ENCODE measurements around the gene BMF.

BMF gene

DNA sequence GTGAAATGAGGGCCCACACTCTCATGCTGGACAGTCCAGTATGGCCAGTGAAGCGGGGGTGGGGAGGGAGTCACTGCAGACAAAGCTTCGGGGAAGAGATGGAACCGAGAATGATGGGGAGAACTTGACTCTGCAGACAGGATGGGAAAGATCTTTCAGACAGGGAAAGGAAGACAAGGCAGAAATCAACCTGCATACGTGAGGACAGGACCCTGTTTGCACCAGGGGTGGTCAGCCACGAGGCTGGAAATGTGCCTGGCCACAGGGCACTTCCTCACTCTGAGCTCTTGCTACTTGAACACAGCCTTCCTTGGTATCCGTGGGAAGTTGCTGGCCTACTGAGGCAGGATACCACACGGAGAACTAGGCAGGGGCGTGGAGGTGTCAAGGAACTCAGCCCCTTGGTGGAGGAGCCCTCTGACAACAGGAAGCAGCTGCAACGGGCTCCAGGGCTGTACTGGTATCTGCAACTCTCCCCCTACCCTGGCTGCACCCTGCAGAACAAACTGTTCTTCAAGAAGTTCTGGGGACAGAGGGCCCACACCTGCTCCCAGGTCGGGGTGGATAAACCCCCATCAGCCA, 60.4 kb downstream of the BMF start:
- DNase-seq (ENCODE audit: low read depth): no peak

DNA sequence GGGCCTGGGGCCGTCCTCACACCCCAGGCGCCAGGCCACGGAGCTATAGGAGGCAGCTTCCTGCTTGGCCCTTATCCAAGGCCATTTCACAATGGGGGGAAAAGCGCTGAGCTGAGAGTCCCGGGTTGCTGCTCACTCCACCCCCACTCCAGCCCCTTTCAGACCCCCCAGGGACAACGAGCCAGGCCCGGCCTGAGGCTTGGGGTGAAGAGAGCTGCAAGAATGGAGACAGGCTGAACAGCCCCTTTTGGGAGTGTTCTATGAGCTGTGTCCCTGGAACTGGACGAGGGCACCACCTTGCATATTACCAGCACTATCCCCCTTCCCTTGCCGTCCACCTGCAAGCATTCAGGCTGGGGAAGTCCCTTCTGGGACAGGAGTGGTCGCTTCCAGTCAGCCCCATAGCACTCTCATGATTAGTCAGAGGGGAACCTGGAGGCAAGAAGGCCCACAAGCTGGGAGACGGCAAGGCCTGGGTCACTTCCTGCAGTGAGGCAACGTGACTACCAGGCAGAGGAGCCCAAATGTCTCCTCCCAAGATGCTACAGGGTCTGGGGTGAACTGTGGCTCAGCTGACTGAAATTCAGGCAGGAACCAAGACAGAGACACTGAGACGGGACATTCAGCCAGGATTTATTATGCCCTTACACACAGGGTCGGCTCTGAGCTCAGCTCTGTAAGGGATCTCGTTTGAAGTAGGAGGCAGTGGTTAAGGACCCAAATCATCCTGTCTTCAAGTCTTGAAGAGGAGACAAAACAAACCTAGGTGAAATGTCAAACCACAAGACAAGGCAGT, 61.1 kb downstream of the BMF start:
- DNase-seq (ENCODE audit: low read depth): peak; percentile 34

DNA sequence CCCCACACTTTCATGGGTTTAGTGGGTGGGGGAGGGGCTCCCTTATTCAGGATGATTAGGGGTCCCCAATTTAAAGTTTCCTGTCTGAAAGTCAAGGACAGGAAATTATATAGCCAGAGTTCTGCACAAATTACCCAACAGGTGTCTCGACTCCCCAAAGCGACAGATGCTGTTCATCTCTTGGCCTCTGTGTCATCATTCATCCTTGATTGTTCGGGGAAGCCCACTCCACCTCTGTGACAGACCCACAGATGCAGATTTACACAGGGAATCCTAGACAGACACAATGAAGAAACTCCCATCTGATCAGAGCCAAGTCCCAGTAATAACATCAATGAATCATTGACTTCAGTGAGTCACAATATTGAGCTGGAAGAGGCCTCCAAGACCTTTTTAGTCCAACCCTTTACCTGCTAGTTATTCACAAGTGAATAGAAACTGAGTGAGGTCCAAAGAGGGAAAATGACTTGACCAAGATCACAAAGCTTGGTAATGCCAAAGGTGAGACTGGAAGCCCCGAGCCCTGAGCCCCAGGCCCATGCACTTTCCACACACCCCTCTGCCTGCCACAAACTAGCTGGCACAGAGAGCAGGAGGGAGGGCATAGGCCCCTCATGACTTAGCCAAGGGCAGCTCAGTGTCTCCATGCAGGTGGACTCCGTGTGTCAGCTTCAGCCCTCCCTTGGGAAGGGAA, 61.8 kb downstream of the BMF start:
- DNase-seq (ENCODE audit: low read depth): no peak

DNA sequence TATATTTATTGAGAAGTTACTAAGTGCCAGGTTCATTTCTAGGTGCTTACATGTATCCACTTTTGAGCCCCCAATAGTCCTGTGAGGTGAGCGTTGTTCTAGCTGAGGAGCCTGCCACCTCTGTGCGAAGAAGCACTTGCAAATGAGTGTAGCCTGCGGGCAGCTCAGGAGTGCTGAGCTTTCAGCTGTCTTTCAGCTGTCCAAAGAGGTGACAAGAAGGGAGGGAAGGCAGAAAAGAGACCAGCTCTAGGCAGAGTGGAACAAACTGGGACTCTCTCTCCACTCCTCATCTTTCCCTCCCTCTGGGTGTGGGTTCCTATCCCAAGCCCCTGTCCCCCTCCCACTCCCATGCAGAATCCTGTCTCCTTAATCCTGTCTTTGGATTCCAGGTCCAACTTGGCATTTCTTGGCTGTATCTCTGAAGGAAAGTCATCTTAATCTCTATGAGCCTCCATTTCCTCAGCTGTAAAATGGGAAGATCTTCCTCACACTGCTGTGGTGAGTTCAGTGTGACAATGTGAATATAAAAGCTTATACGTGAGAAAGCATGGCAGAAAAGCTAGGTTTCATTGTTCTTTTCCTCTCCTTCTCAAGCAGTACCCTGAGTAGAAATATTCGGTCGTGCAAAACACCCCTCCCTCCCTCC, 63.0 kb downstream of the BMF start:
- DNase-seq (ENCODE audit: low read depth): no peak

DNA sequence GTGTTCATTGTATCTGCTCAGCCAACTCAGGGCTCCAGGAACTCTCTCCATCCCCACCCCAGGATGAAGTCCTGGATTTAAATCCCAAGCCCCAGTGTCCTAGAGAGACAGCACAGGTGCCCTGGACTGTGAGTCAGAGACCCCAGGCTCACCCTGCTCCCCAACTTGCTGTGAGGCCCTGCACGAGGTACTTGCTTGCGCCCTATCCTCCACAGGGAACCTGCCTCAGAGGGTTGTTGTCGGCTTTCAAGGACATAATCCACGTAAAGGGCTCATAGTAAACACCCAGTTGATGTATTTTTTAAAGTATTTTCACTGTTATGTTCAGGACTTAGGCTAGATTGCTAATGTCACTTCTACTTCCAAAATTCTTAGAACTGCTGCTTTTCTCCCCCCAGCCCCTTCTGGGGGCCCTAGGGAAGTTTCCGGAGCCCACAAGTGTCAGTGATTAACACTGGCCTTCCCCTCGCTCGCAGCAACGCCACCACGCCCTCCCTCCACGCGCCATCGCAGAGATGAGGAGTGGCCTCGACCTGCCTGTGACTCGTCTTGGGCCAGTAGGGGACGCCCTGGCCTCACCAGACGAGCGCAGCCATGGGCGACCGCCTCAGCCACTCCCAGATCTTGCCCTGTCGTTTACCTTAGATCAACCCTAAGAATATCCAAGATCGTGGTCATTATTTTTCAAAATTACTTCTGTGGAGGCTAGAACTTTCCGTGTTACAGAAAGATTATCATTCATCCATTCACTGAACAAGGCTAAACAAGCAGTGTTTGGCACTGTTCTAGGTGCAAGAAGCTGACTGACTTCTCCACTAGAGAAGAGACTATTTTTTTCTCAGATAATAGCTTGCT, 63.7 kb downstream of the BMF start:
- DNase-seq (ENCODE audit: low read depth): peak; percentile 67

DNA sequence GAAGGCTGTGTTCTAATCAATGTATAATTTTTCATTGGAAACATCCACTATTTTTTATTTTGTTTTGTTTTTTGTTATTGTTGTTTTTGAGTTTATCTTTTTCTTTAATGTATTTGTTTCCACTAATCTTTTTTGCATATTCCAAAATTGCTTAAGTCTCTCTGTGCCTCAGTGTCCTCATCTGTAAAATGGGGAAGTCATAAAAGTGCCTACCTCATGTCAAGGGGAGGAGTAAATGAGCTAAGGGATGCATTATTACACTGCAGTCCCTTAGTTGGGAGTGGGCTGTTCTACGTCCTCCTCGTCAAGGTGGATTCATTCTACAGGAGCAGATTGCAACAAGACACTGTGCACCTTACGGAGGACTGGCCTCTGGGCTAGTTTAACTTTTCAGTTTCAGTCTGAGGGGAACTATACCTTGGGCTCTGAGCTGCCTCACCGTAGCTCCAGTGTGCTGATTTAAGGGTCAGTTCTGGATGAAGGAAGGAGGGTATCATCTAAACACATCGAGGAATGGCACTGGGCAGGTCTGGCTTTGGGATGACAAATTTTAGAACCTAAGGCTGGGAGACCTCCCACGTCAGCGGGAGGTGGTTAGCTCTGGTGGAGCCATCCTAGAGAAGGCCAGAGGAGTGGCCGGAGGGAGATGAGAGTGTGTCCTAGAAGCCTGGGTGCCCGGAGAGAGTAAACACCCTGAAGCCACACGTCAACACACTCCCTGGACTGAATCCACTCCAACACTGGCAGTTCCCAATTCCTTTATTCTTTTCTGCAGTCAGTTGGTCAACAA, 64.6 kb downstream of the BMF start:
- DNase-seq (ENCODE audit: low read depth): no peak

DNA sequence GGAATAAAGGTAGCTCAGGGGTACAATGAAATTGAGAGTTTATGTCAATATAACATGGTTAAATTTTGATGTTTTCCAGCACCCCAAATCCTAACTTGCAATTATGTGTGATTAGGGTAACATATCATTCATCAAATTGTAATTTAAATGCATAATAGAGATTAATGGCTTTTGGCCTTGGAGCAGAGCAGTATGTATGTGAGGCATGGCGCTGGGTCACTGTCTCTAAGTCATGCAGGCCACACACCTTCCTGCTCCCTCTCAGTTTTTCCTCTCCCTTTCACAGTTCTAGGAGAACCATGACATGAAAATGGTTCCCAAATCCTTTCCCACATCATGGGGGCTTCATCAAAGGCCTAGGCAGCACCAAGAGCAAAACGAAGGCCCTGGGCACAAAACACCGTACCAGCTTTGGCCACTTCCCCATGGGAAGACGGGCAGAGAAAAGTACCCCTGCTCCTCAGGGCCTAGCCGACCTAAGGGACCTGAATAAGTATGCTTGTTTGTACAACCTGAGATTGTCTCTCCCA, 65.8 kb downstream of the BMF start:
- no peak for DNase-seq (ENCODE audit: low read depth)

DNA sequence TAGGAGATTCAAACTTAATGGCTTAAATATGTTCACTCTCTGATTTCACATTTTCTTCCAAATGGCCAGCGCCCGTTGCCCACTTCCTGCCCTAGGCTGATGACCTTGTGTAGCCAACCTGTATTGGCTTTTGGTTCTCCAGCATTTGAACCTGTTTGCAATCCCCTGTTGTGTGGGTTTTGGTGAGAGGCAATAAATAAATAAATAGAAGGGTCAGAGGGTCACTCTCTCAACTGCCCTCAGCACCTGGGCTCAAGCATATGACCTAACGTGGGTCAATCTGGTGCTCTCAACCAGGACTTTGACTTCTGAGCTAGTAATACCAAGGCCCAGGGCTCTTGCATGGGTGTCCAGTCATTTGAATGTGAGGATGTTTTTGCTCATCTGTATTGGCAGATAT, 67.9 kb downstream of the BMF start:
- DNase-seq (ENCODE audit: low read depth): no peak

DNA sequence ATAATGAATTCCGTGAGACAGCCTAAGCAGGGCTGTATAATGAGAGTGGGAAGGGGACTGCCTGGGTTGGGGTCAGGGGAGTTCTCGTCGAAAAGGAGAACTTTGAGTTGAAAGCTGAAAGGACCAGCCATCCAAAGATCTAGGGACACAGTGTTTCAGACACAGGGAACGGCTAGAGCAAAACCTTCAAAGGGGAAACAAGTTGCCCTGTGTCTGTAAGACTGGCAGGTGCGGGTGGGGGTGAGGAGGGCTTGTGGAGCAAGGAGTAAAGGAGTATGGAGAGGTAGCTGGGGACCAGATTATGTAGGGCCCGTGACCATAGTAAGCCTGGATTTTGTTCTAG, 68.4 kb downstream of the BMF start:
- DNase-seq (ENCODE audit: low read depth): no peak

DNA sequence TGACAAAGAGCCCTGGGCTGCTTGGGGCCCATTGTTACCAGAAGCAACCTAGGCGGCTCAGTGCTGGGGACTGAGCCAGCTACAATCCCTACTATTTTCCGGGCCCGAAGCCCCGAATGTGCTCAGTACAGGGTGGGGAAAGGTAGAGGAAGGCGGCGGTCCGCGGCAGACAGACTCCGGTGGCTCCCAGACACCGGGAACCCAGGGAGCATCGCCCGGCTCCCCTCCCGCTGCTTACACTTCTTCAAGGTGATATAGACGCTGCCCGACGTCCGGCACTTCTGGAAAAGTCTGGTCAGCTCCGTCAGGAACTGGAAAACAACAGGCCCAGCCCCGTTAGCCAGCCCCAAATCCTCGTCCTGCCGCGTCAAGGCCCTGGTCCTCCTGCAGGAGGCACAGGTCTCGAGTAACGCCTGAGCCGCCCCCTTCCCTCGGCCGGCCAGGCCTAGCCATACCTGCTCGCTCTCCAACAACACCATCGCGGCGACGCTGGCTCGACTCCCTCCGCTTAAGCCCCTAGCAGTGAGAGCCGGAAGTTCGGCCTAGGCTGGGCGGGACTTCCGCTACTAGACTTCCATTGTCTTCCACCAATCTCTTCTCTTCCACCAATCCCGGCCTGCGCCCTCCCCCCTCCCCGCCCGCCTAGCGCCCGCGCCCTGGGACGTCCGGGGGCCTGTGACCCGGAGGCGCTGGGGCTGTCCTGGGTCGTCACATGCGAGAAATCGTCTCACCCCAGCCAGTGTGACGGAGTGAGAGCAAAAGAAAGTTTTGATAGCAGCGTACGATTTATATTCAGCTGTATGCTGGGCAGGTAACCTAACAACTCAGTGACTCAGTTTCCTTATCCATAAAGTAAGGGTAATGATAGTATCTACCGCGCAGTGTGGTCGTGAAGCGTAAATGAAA, 69.8 kb downstream of the BMF start, which contains the start of gene SRP14:
Gene SRP14, minus strand, starts transcription at position 544 of the 906 bp plus-strand sequence. Its CDS starts 65 bp downstream, at position 479.
- peak; percentile 90 for DNase-seq (ENCODE audit: low read depth)

DNA sequence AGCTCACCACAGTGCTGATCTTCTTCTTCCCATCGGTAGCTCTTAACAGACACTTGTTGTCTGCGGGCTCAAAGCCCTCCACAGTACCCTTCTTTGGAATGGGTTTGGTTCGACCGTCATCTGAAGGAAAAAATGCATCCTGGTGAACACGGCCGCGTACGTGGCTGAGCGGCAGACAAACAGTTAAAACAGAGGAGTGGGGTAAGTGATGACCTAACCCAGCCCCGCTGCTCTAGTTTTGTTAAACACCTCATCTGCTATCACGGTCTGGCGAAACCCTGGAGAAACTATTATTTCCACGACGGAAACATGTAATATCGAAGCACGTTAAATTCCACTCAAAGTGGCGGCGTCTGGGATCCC, 70.4 kb downstream of the BMF start:
- no peak for DNase-seq (ENCODE audit: low read depth)
